ENCODE measurements around the gene OLFM2.
"Not testable (repeated sequence)": the region's sequence is repeated elsewhere in the genome, so short reads cannot be mapped to it uniquely, and the experiment has no call there.

The OLFM2 gene

DNA sequence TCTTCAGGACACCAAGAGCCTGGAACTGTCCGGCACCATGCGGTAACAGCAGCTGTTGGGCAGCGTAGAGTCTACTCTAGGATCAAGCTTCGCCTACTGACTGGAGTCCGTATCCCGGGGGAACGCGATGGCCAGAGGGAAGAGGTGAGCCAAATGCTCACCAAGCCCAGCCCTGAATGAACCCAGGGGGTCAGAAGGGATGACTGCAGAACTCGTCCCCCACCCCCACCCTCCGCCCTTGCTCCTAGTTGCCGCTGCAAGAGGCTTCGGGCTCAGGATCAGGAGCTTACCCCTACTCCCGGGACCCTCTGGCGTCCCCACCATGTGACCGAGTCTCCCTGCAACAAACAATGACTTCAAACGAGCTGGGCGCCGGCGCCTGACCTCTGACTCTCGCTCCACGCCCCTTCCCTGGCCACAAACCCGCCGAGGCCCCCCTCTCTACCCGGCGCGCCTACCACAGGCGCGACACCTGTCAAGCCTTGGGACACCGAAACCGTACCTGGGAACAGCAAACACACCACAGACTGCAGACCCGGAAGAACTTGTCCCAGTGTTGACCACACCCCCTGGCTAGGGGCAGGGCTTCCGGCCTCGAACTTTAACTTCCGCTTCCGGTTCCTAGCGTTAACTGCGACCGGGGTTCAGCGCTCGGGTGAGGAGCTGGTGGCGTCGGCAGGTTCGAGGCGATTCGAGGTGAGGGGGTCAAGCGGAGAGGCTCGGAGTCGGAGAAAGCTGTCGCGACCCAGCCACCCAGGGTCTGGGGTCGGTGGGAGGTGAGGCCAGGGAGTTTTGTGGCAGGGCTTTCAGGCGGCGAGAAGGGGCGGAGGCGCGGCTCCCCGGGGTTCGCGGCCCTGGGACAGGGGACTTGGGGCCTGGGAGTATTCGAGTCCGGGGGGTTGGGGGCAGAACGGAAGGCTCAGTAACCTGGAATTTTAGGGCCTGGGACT, 108.8 kb downstream of the OLFM2 start, which contains the start of gene UBL5:
Gene UBL5, plus strand, starts transcription at position 630 of the 950 bp plus-strand sequence. CDS start 420 bp downstream, outside the sequence.
- DNase-seq (ENCODE audit: low spot score): peak; percentile 94

DNA sequence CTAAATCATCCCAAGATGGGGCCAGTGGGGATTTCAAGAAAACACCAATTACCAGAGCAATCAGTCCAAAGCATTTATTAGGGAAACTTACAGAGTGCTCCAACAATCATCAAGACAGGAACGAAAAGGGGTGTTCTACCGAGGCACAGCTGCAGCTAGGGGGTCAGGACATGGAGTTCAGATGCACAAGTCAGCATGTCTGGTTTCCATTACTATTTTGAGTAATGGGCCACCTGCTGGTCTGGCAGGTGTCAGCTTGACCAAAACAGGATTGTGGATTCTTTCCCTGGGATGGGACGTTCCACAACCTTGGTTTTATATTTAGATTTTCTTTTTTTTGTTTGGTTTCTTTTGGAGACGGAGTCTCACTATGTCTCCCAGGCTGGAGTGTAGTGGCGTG, 112.5 kb downstream of the OLFM2 start:
- DNase-seq (ENCODE audit: low spot score): no peak

DNA sequence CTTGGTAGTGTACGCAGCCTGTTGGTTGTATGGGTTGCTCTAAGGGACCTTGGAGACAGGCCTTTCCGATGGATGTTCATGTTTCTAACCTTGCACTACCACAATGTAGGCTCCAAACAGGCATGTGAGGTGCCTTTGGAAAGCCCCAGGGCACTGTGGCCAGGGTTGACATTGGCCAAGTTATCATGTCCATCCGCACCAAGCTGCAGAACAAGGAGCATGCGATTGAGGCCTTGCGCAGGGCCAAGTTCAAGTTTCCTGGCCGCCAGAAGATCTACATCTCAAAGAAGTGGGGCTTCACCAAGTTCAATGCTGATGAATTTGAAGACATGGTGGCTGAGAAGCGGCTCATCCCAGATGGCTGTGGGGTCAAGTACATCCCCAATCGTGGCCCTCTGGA, 116.3 kb downstream of the OLFM2 start:
- DNase-seq (ENCODE audit: low spot score): not testable (repeated sequence)

DNA sequence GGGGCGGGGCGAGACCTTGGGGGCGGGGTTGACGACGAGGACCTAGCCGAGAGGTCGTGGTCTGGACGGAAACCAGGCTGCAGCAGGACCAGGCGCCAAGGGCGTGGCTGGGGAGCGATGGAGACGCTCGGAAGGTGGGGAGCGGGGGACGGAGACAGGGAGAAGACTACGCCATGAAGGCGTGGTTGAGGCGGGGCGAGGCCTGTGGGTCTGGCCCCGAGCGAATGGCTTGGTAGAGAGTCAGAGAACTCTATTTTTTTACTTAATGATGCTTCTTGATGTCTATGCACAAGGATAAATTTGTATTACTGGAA, 116.8 kb downstream of the OLFM2 start:
- no peak for DNase-seq (ENCODE audit: low spot score)

DNA sequence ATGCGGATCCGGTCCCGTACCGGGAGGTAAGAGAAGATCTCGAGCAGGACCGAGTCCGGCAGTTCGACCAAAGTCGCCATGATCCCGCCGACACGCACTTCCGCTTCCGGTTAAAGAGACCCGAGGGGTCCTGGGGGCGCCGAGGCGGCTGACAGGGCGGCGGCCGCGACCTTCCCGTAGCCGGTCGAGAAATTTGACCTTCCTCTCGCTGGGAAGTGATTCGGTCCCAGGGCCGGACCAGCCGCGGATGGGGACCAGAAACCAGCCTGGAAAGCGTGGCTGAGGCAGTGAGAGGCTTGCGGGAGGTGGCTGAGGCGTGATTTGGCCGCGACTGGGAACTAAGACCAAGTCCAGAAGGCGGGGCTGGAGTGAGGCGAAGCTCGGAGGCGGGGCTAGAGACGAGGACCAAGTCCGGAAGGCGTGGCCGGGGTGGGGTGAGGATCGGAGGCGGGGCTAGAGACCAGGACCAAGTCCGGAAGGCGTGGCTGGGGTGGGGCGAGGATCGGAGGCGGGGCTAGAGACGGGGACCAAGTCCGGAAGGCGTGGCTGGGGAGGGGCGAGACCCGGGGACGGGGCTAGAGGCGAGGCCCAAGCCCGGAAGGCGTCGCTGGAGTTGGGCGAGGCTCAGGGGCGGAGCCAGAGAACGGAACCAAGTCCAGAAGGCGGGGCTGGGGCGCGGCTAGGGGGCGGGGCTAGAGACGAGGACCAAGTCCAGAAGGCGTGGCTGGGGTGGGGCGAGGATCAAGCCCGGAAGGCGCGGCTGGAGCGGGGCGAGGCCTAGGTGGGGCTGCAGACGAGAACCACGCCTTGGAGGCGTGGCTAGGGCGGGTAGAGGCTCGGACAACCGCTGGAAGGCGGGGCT, 117.3 kb downstream of the OLFM2 start, which contains the start of gene FBXL12:
Gene FBXL12, minus strand, starts transcription at position 346 of the 862 bp plus-strand sequence. Its CDS starts 266 bp downstream, at position 80.
- peak; percentile 100 for DNase-seq (ENCODE audit: low spot score)

DNA sequence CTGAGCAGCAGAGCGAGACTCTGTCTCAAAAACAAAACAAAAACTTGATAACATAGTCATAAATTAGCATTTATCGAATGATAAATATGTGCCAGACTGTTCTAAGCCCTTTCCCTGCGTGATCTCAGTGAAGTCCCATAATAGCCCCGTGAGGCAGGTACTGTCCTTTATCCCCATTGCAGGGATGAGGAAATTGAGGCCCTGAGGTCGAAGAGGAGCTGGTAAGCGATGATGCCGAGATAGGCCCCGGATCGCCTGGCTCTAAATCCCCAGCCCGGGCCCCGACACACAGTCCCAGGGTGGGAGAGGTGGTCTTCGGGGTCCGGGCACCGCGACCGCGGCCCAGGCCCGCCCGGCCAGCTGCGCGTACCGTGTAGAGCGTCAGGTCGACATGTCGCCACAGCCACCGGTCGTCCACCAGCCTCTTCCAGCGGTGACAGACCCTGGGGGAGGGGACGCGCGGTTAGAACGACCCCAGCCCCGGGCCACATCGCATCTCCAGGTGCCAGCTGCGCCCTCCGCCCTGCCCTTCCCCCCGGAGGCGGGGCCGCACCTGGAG, 118.1 kb downstream of the OLFM2 start:
- no peak for DNase-seq (ENCODE audit: low spot score)

DNA sequence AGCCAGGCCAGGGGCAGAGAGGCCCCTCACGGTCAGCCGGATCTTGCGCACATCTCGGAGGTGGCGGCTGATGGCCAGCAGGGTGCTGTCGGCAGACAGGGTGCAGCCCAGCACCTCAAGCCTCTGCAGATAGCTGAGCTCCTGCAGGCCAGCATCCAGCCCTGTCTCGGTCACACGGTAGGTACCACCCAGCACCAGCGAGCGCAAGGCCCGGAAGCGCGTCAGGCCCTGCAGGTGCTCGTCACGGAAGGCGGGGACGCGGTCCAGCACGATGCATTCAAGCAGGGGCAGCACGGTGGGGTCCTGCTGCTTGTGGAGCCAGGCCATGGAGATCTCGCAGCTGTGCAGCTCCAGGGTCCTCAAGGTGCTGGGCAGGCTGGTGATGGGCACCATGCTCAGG, 125.2 kb downstream of the OLFM2 start:
- DNase-seq (ENCODE audit: low spot score): no peak

DNA sequence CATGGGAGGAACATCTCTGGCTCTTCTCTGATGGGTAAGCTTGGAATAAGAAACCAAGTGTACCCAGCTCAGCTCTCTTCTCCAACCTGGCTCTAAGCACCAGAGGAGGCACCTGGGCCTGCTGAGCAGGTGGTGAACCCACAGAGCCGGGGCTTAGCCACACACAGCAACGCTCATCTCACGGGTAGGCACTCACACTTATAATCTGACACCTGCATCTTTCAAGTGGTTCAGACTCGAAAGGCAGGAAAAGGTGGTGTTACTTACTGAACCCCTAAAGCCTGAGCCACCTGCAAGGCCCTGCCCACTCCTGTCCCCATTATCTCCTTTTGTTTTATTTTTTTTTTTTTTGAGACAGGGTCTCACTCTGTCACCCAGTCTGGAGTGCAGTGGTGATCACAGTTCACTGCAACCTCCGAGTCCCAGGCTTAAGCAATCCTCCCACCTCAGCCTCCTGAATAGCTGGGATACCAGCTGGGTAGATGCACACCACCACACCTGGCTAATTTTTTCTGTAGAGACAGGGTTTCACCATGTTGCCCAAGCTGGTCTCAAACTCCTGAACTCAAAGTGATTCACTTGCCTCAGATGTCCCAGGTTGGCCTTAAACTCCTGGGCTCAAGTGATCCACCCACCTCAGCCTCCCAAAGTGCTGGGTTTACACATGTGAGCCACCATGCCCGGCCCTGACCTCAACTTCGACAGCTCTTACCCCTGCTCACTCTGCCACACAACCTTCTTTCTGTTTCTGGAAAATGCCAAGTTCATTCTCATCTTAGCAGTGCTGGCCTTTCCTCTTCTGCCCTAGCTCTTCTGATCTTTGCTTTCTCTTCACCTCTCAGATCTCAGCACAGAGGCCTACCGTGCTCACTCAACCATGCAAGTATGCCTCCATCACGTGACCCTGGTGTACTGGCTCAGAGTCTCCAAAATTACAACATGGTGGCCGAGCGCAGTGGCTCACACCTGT, 127.2 kb downstream of the OLFM2 start:
- no peak for DNase-seq (ENCODE audit: low spot score)

DNA sequence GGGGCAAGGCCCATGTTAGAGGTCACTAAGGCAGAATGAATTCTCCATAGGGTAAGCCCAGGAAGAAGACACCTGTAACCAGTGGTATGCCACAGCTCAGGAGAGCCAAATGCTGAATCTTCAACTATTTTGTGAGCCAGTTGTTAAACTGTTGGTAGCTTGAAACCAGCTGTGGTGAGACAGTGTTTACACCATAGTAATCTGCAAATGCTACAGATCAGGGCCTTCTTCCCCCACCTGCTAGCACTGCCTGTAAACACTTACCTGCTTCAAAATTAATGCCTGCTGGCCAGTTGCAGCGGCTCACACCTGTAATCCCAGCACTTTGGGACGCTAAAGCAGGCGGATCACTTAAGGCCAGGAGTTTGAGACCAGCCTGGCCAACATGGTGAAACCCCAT, 129.5 kb downstream of the OLFM2 start:
- no peak for DNase-seq (ENCODE audit: low spot score)
